ENCODE data around the gene NPIPB5.
"Not testable (repeated sequence)": the region's sequence is repeated elsewhere in the genome, so short reads cannot be mapped to it uniquely, and the experiment has no call there.

The NPIPB5 gene

GRCh38 chr16:22510591-22510990, at the start of gene NPIPB5:
TSS of gene NPIPB5 (plus strand) at chr16:22510891. CDS start at chr16:22513802, 2,911 bp downstream.
- not testable (repeated sequence) for DNase-seq (ENCODE audit: extremely low read depth in 1 of 2, low read depth in 1 of 2)

GRCh38 chr16:22468846-22469245, 41.8 kb upstream of the NPIPB5 start:
- DNase-seq (ENCODE audit: extremely low read depth in 1 of 2, low read depth in 1 of 2), result not testable (repeated sequence)

GRCh38 chr16:22537996-22538395, 27.3 kb downstream of the NPIPB5 start:
- DNase-seq (ENCODE audit: extremely low read depth in 1 of 2, low read depth in 1 of 2), result not testable (repeated sequence)

- not testable (repeated sequence) for DNase-seq (ENCODE audit: extremely low read depth in 1 of 2, low read depth in 1 of 2)
These were observed 34.1 kb downstream of the NPIPB5 start for GRCh38 chr16:22544809-22545208.

- DNase-seq (ENCODE audit: extremely low read depth in 1 of 2, low read depth in 1 of 2), result not testable (repeated sequence)
These were observed 35.9 kb downstream of the NPIPB5 start for GRCh38 chr16:22546630-22547029.

- not testable (repeated sequence) for DNase-seq (ENCODE audit: extremely low read depth in 1 of 2, low read depth in 1 of 2)
These were observed 36.6 kb downstream of the NPIPB5 start for GRCh38 chr16:22547170-22547765.

GRCh38 chr16:22549853-22550252, 39.2 kb downstream of the NPIPB5 start:
- DNase-seq (ENCODE audit: extremely low read depth in 1 of 2, low read depth in 1 of 2), result not testable (repeated sequence)

- not testable (repeated sequence) for DNase-seq (ENCODE audit: extremely low read depth in 1 of 2, low read depth in 1 of 2)
These were observed 40.5 kb downstream of the NPIPB5 start for GRCh38 chr16:22551143-22551542.

- DNase-seq (ENCODE audit: extremely low read depth in 1 of 2, low read depth in 1 of 2), result not testable (repeated sequence)
These were observed 41.0 kb downstream of the NPIPB5 start for GRCh38 chr16:22551651-22552050.

GRCh38 chr16:22556759-22557158, 46.1 kb downstream of the NPIPB5 start:
- not testable (repeated sequence) for DNase-seq (ENCODE audit: extremely low read depth in 1 of 2, low read depth in 1 of 2)
